ENCODE measurements around the gene STXBP5. TPM values are rescaled to one million over a fixed set of nuclear protein-coding genes. Genes with fewer than 3 reads are reported as not detected.

The STXBP5 gene
- total and polyA plus RNA-seq, 9 of the 15 experiments (the other 6 are each of a cell fraction or from before 2014, with no cell fraction given), result 23.3 to 172 (median 71.5) TPM

GRCh38 chr6:147161974-147162495 is 42.2 kb upstream of the STXBP5 start (continued):
- TF ChIP-seq ZNF407 (IDR thresholded peaks at IDR 0.05; ENCODE audit: low read depth) (no peak), ZNF3 (CRISPR knock-in tag; IDR thresholded peaks at IDR 0.05) (no peak), TEAD2 (tag; IDR thresholded peaks at IDR 0.05) (no peak), RAD21 (CRISPR knock-in tag; conservative IDR thresholded peaks at IDR 0.05 in 1 of 2, IDR thresholded peaks at IDR 0.05 in 1 of 2) (peak; percentile 32 to 33; a peak in 3 of 4 replicates), NRF1 (conservative IDR thresholded peaks at IDR 0.05 in 1 of 2, IDR thresholded peaks at IDR 0.05 in 1 of 2) (no peak), ATF1 (CRISPR knock-in tag; IDR thresholded peaks at IDR 0.05) (no peak), ATF1 (tag; IDR thresholded peaks at IDR 0.05) (peak; percentile 78), SAFB2 (IDR thresholded peaks at IDR 0.05; ENCODE audit: borderline replicate concordance, low read depth, low read length, severe bottlenecking) (no peak), GABPB1 (CRISPR knock-in tag; IDR thresholded peaks at IDR 0.05) (no peak), PHB (CRISPR knock-in tag; IDR thresholded peaks at IDR 0.05) (no peak), DPF2 (IDR thresholded peaks at IDR 0.05) (peak; percentile 97), ZC3H8 (IDR thresholded peaks at IDR 0.05) (no peak), ZNF699 (CRISPR knock-in tag; IDR thresholded peaks at IDR 0.05; ENCODE audit: insufficient replicate concordance) (no peak), NBN (IDR thresholded peaks at IDR 0.05; ENCODE audit: low read depth) (no peak), ZNF696 (CRISPR knock-in tag; conservative IDR thresholded peaks at IDR 0.05) (no peak), HMGN3 (IDR thresholded peaks at IDR 0.05; ENCODE audit: borderline replicate concordance, extremely low read depth, insufficient read length, low read depth, low read length) (no peak)
- TF ChIP-seq, protein P1, sequence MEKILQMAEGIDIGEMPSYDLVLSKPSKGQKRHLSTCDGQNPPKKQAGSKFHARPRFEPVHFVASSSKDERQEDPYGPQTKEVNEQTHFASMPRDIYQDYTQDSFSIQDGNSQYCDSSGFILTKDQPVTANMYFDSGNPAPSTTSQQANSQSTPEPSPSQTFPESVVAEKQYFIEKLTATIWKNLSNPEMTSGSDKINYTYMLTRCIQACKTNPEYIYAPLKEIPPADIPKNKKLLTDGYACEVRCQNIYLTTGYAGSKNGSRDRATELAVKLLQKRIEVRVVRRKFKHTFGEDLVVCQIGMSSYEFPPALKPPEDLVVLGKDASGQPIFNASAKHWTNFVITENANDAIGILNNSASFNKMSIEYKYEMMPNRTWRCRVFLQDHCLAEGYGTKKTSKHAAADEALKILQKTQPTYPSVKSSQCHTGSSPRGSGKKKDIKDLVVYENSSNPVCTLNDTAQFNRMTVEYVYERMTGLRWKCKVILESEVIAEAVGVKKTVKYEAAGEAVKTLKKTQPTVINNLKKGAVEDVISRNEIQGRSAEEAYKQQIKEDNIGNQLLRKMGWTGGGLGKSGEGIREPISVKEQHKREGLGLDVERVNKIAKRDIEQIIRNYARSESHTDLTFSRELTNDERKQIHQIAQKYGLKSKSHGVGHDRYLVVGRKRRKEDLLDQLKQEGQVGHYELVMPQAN (IDR thresholded peaks at IDR 0.05; ENCODE audit: borderline replicate concordance), result no peak
- TF ChIP-seq, protein P2, sequence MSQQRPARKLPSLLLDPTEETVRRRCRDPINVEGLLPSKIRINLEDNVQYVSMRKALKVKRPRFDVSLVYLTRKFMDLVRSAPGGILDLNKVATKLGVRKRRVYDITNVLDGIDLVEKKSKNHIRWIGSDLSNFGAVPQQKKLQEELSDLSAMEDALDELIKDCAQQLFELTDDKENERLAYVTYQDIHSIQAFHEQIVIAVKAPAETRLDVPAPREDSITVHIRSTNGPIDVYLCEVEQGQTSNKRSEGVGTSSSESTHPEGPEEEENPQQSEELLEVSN (IDR thresholded peaks at IDR 0.05; ENCODE audit: borderline replicate concordance in 1 of 2, extremely low read depth in 1 of 2, insufficient read depth in 1 of 2, insufficient read length in 1 of 2, low read depth in 1 of 2, low read length in 1 of 2, poor library complexity in 1 of 2, severe bottlenecking in 1 of 2), result no peak

Data from K562 (cell line).